GM10847 (cell line): ENCODE data around the gene TFCP2.

Source experiments
- POLR2A ChIP-seq: IDR thresholded peaks from 2 replicates; pipeline ENCODE4 v1.6.1; 2011; ENCODE audit not compliant: insufficient read length; ENCODE audit errors: extremely low read depth

The TFCP2 gene

DNA sequence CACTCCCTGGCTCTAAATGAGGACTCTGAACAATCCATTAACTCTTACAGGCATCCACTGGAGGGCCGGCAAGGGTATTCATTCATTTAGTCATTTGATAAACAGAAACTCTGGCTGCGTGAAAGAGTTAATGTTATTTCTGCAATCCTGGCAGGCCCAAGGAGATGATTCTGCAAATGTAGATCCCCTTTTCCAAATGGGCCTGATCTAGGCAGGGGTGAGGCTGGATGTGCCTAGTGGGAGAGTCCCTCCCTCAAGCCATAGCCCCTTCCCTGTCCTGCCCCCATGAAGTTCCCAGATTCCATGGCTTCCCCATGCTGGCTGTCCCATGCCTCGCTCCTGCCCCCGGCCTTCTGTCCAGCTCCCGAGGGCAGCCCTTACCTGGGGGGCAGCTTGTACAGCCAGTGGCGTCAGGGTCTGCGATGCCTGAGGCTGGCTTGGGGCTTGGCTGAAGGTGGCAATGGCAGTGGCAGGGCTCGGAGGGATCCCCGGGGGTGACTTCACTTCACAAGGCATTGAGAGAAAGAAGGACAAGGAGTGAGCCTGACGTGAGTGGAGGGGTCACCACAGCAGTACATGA, 26.5 kb upstream of the TFCP2 start:
- TF ChIP-seq POLR2A = no peak

DNA sequence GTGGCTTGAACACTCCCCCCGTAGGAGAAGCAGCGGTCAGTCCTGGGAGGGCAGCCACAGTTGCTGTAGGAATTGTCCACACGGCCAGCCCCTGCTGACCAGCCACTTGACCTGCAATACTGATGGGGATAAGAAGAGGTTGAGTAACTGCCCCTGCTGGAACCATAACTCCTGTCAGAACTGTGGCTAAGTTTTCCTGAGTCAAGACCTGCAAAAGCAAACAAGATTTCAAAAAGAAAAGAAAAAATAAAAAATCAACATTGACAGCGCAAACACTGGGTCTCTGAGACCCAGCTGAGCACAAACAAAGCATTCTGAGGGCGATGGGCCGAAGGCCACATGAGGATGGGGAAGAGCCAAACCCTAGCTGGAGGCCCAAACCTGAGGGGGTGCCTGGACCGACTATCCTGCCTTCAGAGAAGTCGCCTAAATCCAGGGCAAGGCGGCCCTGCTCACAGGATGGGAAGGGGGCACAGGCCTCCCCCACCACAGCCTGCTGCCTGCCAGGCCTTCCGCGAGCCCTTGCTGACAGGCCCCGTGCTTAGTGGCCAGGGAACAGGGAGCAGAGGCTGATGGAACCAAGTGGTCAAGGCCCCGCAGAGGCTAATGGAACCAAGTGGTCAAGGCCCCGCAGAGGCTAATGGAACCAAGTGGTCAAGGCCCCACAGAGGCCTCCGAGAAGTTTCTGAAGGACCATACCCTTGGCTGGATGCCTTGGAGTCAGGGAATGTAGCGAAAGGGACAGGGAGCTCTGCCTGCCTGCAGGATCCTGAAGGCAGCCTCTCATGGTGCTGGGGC, 25.8 kb upstream of the TFCP2 start:
- no peak for TF ChIP-seq POLR2A

DNA sequence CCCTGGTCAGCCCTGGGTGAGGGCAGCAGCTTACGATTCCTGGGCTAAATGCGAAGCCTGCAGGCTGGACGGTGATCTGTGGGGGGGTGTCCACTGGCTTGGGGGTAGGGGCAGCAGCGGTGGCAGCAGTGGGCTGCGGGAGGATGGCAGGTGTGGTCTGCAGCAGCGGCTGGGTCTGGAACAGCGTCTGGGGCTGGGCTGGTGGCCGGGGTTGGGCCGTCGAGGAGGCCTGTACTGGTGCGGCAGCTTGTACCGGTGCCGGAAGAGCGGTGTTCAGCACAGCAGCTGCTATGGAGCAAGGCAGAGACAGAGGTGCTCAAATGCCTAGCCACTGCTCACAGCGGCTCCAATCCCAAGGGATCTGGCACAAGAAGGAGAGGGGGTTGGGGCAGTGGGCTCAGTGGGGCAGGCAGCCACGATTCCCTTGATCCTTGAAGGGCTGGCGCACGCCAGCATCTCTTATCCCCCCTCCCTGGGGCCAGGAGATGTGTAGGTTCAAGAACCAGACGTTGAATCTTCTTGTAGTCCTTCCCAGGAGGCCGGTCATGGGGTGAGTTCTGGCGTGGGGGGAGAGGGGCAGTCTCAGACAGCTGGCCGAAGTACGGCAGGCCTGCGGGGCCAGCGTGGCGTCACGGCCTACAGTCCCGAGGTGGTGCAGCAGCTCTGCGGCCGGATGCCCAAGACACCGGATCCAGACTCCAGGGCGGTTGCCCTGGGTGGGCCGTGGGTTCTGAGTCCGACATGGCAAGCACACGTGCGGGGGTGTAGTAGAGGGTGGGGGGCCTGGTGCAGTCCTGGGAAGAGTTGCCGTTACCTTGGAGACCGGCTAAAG, 25.0 kb upstream of the TFCP2 start:
- no peak for TF ChIP-seq POLR2A

DNA sequence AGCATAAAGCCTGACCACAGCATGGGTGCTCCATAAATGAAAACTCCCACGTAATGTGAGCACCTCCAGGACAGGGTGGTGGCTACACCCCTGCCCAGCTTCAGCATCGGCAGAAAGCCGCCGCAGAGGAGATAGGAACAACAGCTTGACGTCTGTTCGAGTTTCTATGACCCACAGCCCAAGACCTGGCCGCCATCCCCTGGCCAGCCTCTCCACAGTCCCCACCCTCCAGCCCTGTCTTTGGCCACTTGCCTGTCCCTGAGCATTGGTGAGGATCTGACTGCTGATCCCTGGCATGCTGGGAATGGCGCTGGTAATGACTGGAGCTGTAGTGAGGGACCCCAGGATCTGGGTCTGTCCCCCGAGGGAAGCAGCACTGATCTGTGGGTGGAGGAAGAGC, 23.6 kb upstream of the TFCP2 start:
- TF ChIP-seq POLR2A = no peak

DNA sequence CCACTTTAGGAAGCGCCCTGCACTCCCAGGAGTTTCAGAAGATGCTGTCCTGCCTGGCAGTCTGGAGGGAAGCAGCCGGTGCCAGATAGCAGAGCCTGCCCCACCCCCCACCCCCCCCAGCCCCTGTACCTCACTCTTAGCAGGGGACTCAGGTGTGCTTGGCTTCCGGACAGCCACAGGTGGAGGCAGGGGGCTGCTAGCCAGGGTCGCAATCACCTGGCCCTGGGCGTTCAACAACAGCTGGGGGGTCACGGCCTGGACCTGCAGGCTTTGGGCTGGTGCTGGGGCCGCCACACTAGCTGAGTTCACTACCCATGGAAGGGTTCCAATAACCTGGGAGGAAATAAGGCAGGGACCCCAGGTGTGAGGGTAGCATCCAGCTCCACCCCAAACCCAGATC, 22.9 kb upstream of the TFCP2 start:
- no peak for TF ChIP-seq POLR2A

DNA sequence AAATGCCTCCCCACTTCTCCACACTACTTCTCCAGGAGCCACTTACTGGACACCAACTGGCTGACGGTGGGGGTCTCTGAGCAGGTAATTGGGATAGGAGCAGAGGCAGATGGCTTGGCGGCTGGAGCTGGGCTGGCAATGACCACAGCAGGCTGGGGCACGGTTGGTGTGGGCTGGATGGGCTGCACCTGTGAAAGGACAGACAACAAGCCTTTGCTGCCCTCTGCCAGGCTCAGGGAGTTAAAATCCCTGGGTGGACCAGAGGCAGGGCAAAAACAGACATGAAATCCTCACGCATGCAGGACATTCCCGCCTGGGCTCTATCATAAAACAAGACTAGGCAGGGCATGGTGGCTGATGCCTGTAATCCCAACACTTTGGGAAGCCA, 19.3 kb upstream of the TFCP2 start:
- TF ChIP-seq POLR2A = no peak

DNA sequence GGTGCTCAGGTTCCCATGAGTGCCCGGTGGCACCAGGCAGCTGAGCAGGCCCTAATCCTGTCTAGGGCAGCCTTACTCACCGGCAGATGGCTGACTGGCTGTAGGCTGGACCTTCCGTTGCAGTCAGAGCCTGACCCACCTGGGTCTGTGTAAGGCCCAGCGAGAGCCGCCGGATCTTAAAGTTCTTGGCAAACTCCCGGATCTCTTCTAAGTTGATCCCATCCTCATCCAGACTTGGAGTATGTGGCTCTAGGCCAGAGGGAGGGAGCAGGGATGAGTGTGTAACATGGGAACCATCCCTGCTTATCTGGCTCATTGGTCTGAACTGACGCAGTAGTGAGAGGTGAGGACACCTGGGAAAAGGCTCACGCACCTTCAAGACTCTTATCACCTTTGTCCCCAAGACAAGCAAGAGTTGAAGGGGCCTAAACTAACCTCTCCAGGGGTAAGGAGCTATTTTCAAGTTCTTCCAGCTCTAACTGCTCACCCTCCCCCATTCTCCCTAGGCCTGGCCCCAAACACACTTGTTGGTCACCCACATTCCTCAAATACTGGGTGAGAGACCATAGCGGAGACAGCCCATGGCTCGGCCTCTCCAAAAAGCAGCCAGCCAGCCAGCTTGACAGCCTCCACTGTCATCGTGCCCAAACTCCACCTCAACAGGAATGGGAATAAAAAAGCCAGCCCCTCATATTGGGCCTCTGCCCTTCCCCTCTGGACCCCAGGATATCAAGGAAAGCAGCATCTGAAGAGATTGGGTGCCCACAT, 18.8 kb upstream of the TFCP2 start:
- no peak for TF ChIP-seq POLR2A

DNA sequence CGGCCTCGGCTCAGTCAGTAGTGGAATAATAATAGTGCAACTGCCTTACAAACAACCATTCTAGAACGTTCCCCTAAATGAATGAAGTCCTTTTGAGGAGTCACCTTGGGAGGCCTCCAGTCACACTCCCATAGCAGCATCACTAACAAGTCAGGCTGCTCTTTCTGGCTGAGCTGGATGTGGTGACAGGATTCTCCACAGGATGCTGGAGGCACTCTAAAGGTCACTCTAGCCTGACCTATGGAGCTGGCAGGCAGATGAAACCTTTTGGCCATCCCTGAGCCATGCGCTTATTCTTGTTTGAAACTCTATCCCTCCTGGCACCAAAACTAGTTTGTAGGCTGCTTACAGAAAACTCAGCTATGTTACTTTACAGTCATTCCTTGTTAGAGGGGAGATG, 17.9 kb upstream of the TFCP2 start:
- no peak for TF ChIP-seq POLR2A

DNA sequence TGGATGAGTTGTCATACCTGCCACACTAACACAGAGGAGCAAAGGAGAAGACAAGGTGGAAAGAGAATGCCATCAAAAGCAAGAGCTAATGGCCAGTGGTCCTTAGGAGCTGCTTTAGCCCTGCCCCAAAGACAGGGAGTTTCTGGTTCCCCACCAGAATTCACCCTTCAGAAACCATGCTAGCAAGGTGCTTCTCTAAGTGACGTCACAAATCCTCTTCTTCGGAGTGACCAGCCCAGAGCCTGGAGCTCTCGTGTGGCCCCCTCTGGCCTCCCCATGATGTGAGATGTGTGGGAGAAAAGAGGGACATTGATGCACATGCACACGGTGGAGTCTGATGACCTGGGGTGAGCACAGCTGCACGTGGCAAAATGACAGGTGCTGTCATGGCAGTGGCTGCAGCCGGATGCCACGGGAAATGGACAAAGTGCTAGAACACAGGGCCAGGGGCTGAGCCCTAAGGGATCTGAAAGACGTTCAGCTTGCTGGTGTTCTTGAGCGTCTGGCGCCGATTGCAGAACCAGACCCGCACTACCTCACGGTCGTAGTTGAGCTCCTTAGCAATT, 16.9 kb upstream of the TFCP2 start:
- TF ChIP-seq POLR2A = no peak

DNA sequence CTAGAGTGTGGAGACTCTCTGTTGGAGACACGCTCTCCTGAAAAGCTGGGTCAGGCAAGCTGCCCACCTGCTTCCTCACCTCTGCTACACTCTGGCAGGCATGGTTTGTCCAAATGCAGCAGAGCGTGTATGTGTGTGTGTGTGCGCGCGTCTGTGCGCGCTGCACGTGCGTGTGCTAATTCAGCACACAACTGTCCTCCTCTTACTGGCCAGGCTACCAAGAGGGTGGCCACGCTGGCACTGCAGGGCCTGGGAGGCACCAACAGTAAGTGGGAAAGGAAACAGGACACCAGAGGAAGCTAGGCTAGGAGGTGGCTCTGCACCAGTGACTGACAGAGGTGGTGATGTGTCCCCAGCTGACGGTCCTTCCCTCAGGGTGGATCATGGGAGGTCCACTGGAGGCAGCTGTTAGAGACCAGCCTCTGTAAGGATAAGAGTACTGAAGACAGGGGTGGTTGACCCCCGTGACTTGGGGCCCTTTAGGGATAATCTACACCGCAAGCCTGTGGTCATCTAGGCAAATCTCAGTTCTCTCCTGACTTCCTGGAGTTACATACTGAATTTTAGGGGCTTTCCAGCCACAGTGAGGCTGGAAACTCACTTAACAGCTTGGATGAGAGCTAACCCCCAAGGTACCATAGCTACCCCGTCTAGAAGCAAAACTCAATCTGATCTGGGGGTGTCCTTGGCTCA, 15.6 kb upstream of the TFCP2 start:
- TF ChIP-seq POLR2A = no peak

DNA sequence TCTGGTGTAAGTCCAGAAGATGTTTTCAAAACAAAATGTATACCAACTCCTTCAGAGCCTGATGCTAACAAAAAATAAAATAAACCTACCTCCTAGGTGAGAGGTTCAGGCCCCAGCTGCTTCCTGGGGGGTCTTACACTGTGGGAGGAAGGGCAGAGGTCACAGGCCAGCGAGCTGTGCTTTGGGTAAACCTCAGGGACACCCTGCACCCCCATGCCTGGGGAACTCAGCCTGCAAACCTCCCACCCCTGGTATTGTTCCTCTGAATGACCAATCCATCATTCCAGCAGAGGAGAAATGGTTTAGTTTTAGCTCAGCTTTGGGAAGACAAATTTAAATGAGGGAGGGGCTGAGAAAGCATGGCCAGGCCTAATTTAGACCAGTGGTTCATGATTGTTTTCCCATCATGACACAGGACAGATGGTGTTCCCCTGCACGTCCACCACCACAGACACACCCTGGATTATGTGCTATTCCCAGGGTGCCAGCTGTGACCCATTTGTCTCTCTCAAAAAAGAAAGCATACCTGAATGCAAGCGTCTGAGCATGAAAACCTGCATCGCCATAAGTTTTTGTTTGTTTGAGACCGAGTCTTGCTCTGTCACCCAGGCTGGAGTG, 14.5 kb upstream of the TFCP2 start:
- TF ChIP-seq POLR2A = no peak

DNA sequence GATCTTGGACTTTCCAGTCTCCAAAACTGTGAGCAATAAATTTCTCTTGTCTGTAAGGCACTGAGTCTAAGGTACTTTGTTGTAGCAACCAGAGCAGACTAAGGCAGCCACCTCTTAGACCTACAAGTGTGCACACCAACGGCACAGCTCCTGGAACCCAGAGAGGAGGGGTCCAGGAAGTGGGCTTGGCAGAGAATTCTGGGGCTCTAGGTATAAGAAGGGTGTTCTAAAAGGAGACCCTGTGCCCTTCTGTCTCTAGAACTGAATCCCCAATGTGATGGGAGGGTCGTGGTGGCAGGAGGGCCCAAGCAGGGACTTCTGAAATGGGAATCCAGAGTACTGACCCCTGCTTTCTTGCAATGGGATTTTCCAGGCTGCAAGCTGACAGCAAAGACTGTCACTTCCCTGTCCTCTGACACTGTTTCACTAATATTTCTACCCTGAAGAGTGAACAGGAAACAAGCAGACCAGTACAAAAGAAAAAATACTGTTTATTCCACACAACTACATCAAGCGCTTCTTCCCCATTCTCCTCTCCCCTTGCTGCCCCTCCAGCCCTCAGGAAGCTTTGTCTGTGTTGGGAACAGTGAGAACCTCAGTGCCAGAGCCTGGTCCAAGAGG, 13.6 kb upstream of the TFCP2 start:
- TF ChIP-seq POLR2A = no peak

DNA sequence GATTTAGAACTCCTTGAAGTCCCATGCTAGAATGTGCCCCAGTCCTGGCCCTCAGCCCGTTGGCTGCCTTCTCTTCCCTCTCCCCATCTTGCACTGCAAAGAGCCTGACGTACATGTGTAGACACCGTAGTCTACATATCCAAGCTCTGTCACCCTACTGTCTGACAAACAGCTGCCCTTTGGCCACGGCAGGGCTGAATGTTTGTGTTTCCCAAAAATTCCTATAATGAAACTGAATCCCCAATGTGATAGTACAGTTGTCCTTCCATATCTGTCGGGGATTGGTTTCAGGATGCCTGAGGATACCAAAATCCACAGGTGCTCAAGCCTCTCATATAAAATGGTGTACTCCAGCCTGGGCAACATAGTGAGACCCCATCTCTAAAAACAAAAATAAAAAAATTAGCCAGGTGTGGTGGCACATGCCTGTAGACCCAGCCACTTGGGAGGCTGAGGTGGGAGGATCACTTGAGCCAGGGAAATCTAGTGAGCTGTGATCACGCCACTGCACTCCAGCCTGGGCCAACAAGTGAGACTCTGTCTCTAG, 12.3 kb upstream of the TFCP2 start:
- no peak for TF ChIP-seq POLR2A

DNA sequence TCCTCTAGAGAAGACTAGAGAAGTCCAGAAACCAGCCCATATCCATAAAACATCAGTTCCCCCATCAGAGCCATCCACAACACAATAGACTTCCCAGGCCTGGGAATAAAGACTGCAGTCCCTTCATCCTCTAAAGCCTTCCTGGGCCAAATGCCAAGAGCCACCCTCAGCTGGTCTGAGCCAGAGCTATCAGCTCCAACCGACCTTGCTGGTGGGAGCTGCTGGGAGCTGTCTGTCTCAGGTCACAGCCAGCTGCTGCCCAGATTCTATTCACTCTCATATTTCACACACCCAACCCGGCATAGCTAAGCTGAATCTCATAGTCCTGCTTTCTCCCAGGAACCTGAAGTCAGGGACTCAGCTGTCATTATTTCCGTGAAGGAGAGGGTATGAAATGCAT, 10.9 kb upstream of the TFCP2 start:
- no peak for TF ChIP-seq POLR2A

DNA sequence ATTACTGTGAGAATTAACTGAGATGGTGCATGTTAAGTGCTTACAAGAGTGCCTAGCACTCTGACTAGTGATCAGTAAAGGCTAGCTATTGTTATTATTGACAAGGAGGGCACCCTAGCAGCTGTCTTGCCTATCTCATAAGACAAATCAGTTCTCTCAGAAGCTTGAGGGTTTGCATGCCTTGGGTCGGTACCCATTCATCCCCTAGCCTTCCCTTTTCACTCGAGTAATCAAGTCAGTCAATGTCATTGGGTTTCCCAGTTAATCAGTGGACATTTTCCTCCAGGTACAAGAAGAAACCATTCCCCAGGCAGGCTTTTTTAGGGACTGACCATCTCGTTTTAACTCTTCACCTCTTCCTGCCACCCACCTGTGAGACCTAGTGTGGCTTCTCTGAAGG, 10.4 kb upstream of the TFCP2 start:
- no peak for TF ChIP-seq POLR2A
